ENCODE measurements around the gene EMC9. TPM values are rescaled to one million over a fixed set of nuclear protein-coding genes. Genes with fewer than 3 reads are reported as not detected.

Gene EMC9
- total and polyA plus RNA-seq, 2 of the 8 experiments (the other 6 are each of a cell fraction or from before 2014, with no cell fraction given) = 38.4 to 47.2 TPM

DNA sequence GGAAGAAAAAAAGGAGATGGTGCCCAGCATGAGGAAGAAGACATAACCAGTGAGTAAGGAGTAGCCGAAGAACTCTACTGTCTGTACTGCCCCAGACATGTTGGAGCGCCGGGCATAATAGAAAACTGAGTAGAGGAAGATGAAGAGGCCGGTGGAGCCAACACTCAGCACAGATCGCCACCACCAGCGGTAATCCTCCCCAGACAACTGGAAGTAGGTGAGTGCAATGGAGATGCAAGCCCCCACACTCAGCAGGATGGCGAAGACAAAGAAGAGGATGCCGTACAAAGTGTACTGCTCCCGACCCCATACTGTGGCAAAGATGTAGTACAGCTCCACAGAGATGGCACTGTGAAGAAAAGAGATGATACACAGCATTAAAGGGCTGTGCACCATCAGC is 48.1 kb upstream of the EMC9 start:
- peaks cover 0 to 13% of the 10 kb centered on the region in 2 experiments; a peak in 2 of 4 replicates for H3K79me2 ChIP-seq (ENCODE audit: control insufficient read depth in 1 of 2, insufficient read depth in 2 of 2, low read length in 2 of 2)
- H2BK12ac ChIP-seq (ENCODE audit: low read depth, low read length) = no peak overlapping the region
- peaks cover 0 to 16% of the 10 kb centered on the region in 2 experiments for H4K20me1 ChIP-seq (replicated peaks in 1 of 2; ENCODE audit: control insufficient read depth in 1 of 2, insufficient read depth in 2 of 2, low read length in 2 of 2)
- peaks cover 12% of the 10 kb centered on the region for H3K79me1 ChIP-seq (ENCODE audit: low read depth, low read length)
- H4K8ac ChIP-seq (ENCODE audit: extremely low read depth, insufficient read depth, low read length) = no peak overlapping the region
- no peaks in the 10 kb centered on the region for H3K9me3 ChIP-seq (ENCODE audit: insufficient read depth in 2 of 2, low read depth in 1 of 2, low read length in 1 of 2)
- DNase-seq (ENCODE audit: low read depth in 1 of 2, low spot score in 2 of 2) (no peak), FAIRE-seq (no peak)
- H2BK20ac ChIP-seq (ENCODE audit: low read length) = no peak overlapping the region
- H2BK15ac ChIP-seq (ENCODE audit: low read length) = 0 out of 2 replicates have a peak overlapping the region, but pooled peaks have one; percentile 89
- no peak overlapping the region for H2BK5ac ChIP-seq (ENCODE audit: low read depth, low read length)
- H3K56ac ChIP-seq (replicated peaks; ENCODE audit: insufficient read length, low read depth, low read length) = no peak overlapping the region
- H3K4me1 ChIP-seq (replicated peaks in 1 of 4; ENCODE audit: control insufficient read depth in 3 of 4, insufficient read depth in 4 of 4, low read length in 3 of 4) = peaks cover 0 to 8% (median 4%) of the 10 kb centered on the region in 4 experiments; a peak in 6 of 7 replicates
- no peak overlapping the region for H3K9ac ChIP-seq (replicated peaks in 1 of 4; ENCODE audit: extremely low read depth in 1 of 4, low read depth in 3 of 4, low read length in 3 of 4)
- no peak overlapping the region for H2BK120ac ChIP-seq (replicated peaks; ENCODE audit: low read depth, low read length)
- H2AFZ ChIP-seq (ENCODE audit: low read length) = no peak overlapping the region
- H3K14ac ChIP-seq (ENCODE audit: insufficient read length) = no peak overlapping the region
- H3K23me2 ChIP-seq (ENCODE audit: low read depth, low read length) = peaks cover 5% of the 10 kb centered on the region
- H3K36me3 ChIP-seq (ENCODE audit: control insufficient read depth in 2 of 4, insufficient read depth in 4 of 4, low read length in 3 of 4) = peaks cover 16 to 31% (median 28%) of the 10 kb centered on the region in 4 experiments; a peak in 7 of 8 replicates
- H3K23ac ChIP-seq (ENCODE audit: insufficient read length) = no peak overlapping the region
- no peak overlapping the region for H3K4ac ChIP-seq (replicated peaks; ENCODE audit: insufficient read length, low read depth, low read length)
- POLR2A ChIA-PET (ENCODE audit: partially characterized antibody) = interaction anchor here (0.5 to 7.9 kb wide), 13 partner anchors 14 to 94 kb away, joined by 3 to 158 read pairs (median 5); partner anchors contain the start of genes CHMP4A, EMC9, IRF9 and MDP1
- CTCF ChIA-PET (ENCODE audit: partially characterized antibody) = interaction anchor here (1.0 to 4.1 kb wide), 2 partner anchors 23 to 29 kb away, joined by 5 to 16 read pairs; partner anchors contain the start of genes CHMP4A and IRF9
- 88% methylated on average over 9 of the region's 9 CpGs; no CpG with 5 or more reads in 1 of the 2 experiments for WGBS, 2 experiments (ENCODE audit: extremely low coverage in 1 of 2, insufficient coverage in 1 of 2, insufficient read length in 1 of 2, insufficient replicate concordance in 2 of 2, low coverage in 1 of 2, low lambda C conversion rate in 2 of 2, missing lambda C conversion rate in 1 of 2)
- no peak overlapping the region for H4K91ac ChIP-seq (replicated peaks; ENCODE audit: insufficient read length, low read length)
- no peak overlapping the region for H4K5ac ChIP-seq (ENCODE audit: insufficient read length, low read depth, low read length)
- peak overlapping the region in 1 of 4 experiments; percentile 91; a peak in 2 of 8 replicates for H3K4me3 ChIP-seq (ENCODE audit: extremely low read depth in 1 of 4, insufficient read depth in 2 of 4, low read depth in 3 of 4, low read length in 4 of 4)
- no peak overlapping the region for H2AK5ac ChIP-seq (ENCODE audit: low read depth, low read length)
- no peak overlapping the region for H3K27ac ChIP-seq (ENCODE audit: low read depth, low read length)
- H3K18ac ChIP-seq (ENCODE audit: extremely low read depth, low read length) = no peak overlapping the region
- peak overlapping the region; percentile 41 to 70; a peak in 2 of 4 replicates for H3K4me2 ChIP-seq (ENCODE audit: insufficient read depth in 1 of 2, low read depth in 2 of 2, low read length in 2 of 2)
- H3K27me3 ChIP-seq (replicated peaks in 1 of 4; ENCODE audit: control insufficient read depth in 3 of 4, extremely low read depth in 1 of 4, insufficient read depth in 3 of 4, low read length in 3 of 4) = no peaks in the 10 kb centered on the region
- no peak for TF ChIP-seq BCL11A (IDR thresholded peaks at IDR 0.05; ENCODE audit: low read depth in 2 of 2, low read length in 2 of 2)
- no peak for TF ChIP-seq EGR1 (IDR thresholded peaks at IDR 0.05; ENCODE audit: borderline replicate concordance, low read depth, low read length)
- no peak for TF ChIP-seq HDAC2 (IDR thresholded peaks at IDR 0.05; ENCODE audit: borderline replicate concordance in 1 of 2, low read depth in 2 of 2, low read length in 2 of 2)
- no peak for TF ChIP-seq YY1 (IDR thresholded peaks at IDR 0.05; ENCODE audit: low read depth, low read length)
- TF ChIP-seq POLR2AphosphoS5 (IDR thresholded peaks at IDR 0.05; ENCODE audit: low read depth, low read length) = no peak
- no peak for TF ChIP-seq SIX5 (IDR thresholded peaks at IDR 0.05; ENCODE audit: low read depth, low read length)
- TF ChIP-seq KDM1A (IDR thresholded peaks at IDR 0.05; ENCODE audit: borderline replicate concordance, low read length) = no peak
- TF ChIP-seq RXRA (IDR thresholded peaks at IDR 0.05; ENCODE audit: insufficient read depth, low read depth, low read length) = no peak
- no peak for TF ChIP-seq RFX5 (IDR thresholded peaks at IDR 0.05; ENCODE audit: borderline replicate concordance, low read depth, low read length)
- no peak for TF ChIP-seq TBP (IDR thresholded peaks at IDR 0.05; ENCODE audit: low read depth, low read length)

Measured in H1 (cell line).